BLaER1 (cell line): ENCODE results near the gene XPO1.

Experiments
- H3K27ac ChIP-seq: shearing (Covaris generic); formaldehyde crosslinking; 2 replicates; pipeline ENCODE4 v1.8.1; 2022
- H3K27me3 ChIP-seq: shearing (Covaris generic); formaldehyde crosslinking; 2 replicates; pipeline ENCODE4 v1.8.1; 2022
- H3K36me3 ChIP-seq: shearing (Covaris generic); formaldehyde crosslinking; 2 replicates; pipeline ENCODE4 v1.8.1; 2022
- H3K4me1 ChIP-seq: shearing (Covaris generic); formaldehyde crosslinking; 2 replicates; pipeline ENCODE4 v1.8.1; 2022
- H3K4me2 ChIP-seq: shearing (Covaris generic); formaldehyde crosslinking; 2 replicates; pipeline ENCODE4 v1.8.1; 2022
- H3K4me3 ChIP-seq: shearing (Covaris generic); formaldehyde crosslinking; 2 replicates; pipeline ENCODE4 v1.8.1; 2022
- H3K9ac ChIP-seq: shearing (Covaris generic); formaldehyde crosslinking; 2 replicates; pipeline ENCODE4 v1.8.1; 2022
- H3K9me3 ChIP-seq: shearing (Covaris generic); formaldehyde crosslinking; 2 replicates; pipeline ENCODE4 v1.8.1; 2022
- H4K20me1 ChIP-seq: shearing (Covaris generic); formaldehyde crosslinking; 2 replicates; pipeline ENCODE4 v1.8.1; 2022
- Cebpa-rat ChIP-seq: shearing (Covaris generic); IDR thresholded peaks from 2 replicates; pipeline ENCODE4 v1.8.1; 2022

XPO1 gene

DNA sequence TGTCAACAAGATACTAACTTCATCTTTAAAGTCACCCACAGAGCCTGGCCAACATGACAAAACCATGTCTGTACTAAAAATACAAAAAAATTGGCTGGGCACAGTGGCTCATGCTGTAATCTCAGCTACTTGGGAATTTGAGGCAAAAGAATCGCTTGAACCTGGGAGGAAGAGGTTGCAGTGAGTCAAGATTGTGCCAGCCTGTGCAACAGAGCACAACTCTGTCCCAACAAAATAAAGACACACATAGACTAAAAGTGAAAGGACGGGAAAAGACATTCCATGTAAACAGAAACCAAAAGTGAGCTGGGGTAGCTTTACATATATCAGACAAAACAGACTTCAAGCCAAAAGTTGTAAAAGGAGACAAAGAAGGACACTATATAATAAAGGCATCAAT lies 102.1 kb downstream of the XPO1 start:
- peaks cover 63% of the 10 kb centered on the region for H3K9me3 ChIP-seq
- no peak for TF ChIP-seq Cebpa-rat
- peaks cover 61% of the 10 kb centered on the region for H3K36me3 ChIP-seq
- no peak overlapping the region for H3K4me2 ChIP-seq
- H3K27me3 ChIP-seq: no peaks in the 10 kb centered on the region
- no peak overlapping the region for H3K9ac ChIP-seq
- H3K4me1 ChIP-seq: peaks cover 28% of the 10 kb centered on the region
- H3K4me3 ChIP-seq: no peak overlapping the region
- H4K20me1 ChIP-seq: peaks cover 100% of the 10 kb centered on the region
- H3K27ac ChIP-seq: no peak overlapping the region

GRCh38 chr2:61435291-61435690 lies 102.9 kb downstream of the XPO1 start:
- Histone ChIP-seq H3K9me3 (peaks cover 68% of the 10 kb centered on the region), H3K27me3 (no peaks in the 10 kb centered on the region), H3K4me1 (peaks cover 22% of the 10 kb centered on the region), H3K4me3 (no peak overlapping the region), H3K9ac (no peak overlapping the region), H3K4me2 (no peak overlapping the region), H3K27ac (no peak overlapping the region), H4K20me1 (peaks cover 100% of the 10 kb centered on the region), H3K36me3 (peaks cover 63% of the 10 kb centered on the region)
- TF ChIP-seq Cebpa-rat: no peak

GRCh38 chr2:61434314-61434713 lies 103.8 kb downstream of the XPO1 start:
- H3K9me3 ChIP-seq: peaks cover 61% of the 10 kb centered on the region
- no peaks in the 10 kb centered on the region for H3K27me3 ChIP-seq
- H3K27ac ChIP-seq: no peak overlapping the region
- H3K36me3 ChIP-seq: peaks cover 56% of the 10 kb centered on the region
- H3K4me3 ChIP-seq: no peak overlapping the region
- no peak overlapping the region for H3K4me2 ChIP-seq
- peaks cover 12% of the 10 kb centered on the region for H3K4me1 ChIP-seq
- H3K9ac ChIP-seq: no peak overlapping the region
- H4K20me1 ChIP-seq: peaks cover 100% of the 10 kb centered on the region
- TF ChIP-seq Cebpa-rat: no peak

DNA sequence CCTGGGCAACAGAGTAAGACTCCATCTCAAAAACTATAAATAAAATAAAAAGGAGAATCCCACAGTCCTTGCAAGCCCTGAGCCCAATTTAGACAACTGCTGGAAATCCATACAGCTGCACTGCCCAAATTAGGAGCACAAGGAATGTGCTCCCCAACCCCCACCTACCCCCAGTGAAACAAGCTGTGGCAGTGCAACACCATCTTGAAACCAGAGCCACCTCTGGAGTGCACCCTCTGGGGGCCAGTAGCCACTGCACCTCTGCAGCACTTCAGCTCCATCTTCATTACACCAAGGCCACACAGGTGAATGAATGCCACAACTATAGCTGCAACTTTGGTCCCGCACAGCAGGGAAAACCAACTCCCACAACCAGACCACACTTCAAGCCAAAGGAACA lies 104.5 kb downstream of the XPO1 start:
- no peaks in the 10 kb centered on the region for H3K27me3 ChIP-seq
- TF ChIP-seq Cebpa-rat: no peak
- H3K4me2 ChIP-seq: no peak overlapping the region
- H3K9ac ChIP-seq: no peak overlapping the region
- no peak overlapping the region for H3K4me3 ChIP-seq
- H3K36me3 ChIP-seq: peaks cover 53% of the 10 kb centered on the region
- H3K27ac ChIP-seq: no peak overlapping the region
- H4K20me1 ChIP-seq: peaks cover 100% of the 10 kb centered on the region
- H3K9me3 ChIP-seq: peaks cover 54% of the 10 kb centered on the region
- H3K4me1 ChIP-seq: peaks cover 10% of the 10 kb centered on the region; the same call in 1 of the 2 replicates

DNA sequence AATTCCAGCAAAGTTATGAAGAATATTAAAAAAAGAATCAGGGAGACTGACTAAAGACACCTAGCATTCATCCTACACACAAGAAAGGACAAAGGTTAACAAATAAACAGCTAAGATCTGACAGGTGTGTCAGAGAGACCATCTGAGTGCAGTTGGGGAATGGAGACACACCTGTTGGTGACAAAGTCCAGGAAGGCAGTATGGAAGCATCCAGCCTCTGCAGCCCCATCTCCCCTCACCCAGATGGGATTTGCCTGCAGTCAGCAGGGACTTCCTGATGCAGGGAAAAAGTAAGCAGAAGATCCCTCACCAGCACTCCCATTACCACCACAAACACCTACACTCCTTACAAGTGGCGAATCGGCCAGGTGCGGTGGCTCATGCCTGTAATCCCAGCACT lies 105.2 kb downstream of the XPO1 start:
- Histone ChIP-seq H3K27me3 (no peaks in the 10 kb centered on the region), H3K4me2 (no peak overlapping the region), H3K4me3 (no peak overlapping the region), H3K27ac (no peak overlapping the region), H3K9ac (no peak overlapping the region), H3K36me3 (peaks cover 49% of the 10 kb centered on the region), H4K20me1 (peaks cover 100% of the 10 kb centered on the region), H3K4me1 (peaks cover 10% of the 10 kb centered on the region; the same call in 1 of the 2 replicates), H3K9me3 (peaks cover 48% of the 10 kb centered on the region)
- no peak for TF ChIP-seq Cebpa-rat

- Histone ChIP-seq H3K9ac (no peak overlapping the region), H3K4me1 (peaks cover 18% of the 10 kb centered on the region), H3K4me2 (no peak overlapping the region), H4K20me1 (peaks cover 100% of the 10 kb centered on the region), H3K36me3 (peaks cover 50% of the 10 kb centered on the region), H3K27ac (no peak overlapping the region), H3K9me3 (peaks cover 31% of the 10 kb centered on the region), H3K27me3 (no peaks in the 10 kb centered on the region), H3K4me3 (no peak overlapping the region)
- TF ChIP-seq Cebpa-rat: no peak
These were observed 106.8 kb downstream of the XPO1 start for GRCh38 chr2:61431345-61431744.
